CD4-positive, alpha-beta T cell treated with Interferon alpha-2 for 1 hour (primary cell): Measurements from ENCODE around the gene IRF7.

Experiments used
- DNase-seq, 2 donors: peaks; one replicate each; pipeline ENCODE4 v3.0.0-alpha.2; 2020 to 2022

Gene IRF7

GRCh38 chr11:579830-580601 is 35.7 kb downstream of the IRF7 start:
- DNase-seq = no peak

GRCh38 chr11:578276-579035 is 37.3 kb downstream of the IRF7 start:
- DNase-seq = no peak

- DNase-seq = no peak
Measured at GRCh38 chr11:577611-577894, 38.2 kb downstream of the IRF7 start.

- no peak for DNase-seq
Measured at GRCh38 chr11:576811-577610, 38.7 kb downstream of the IRF7 start.

- DNase-seq = peak; percentile 95 to 96
Measured at GRCh38 chr11:575996-576768, 39.6 kb downstream of the IRF7 start, which contains the start of gene PHRF1. Gene PHRF1 (plus strand): TSS chr11:576470. CDS start chr11:581513, 5,043 bp downstream.

- peak in 1 of 2 donors; percentile 18 for DNase-seq
Measured at GRCh38 chr11:575313-575995, 40.3 kb downstream of the IRF7 start.

GRCh38 chr11:574632-575312 is 41.0 kb downstream of the IRF7 start:
- DNase-seq = no peak

GRCh38 chr11:574031-574570 is 41.6 kb downstream of the IRF7 start:
- peak in 1 of 2 donors; percentile 49 for DNase-seq

- no peak for DNase-seq
Measured at GRCh38 chr11:573146-573759, 42.5 kb downstream of the IRF7 start.

GRCh38 chr11:571802-572185 is 44.0 kb downstream of the IRF7 start:
- no peak for DNase-seq

GRCh38 chr11:569158-569885 is 46.4 kb downstream of the IRF7 start:
- no peak for DNase-seq

- DNase-seq = peak; percentile 94 to 97
Measured at GRCh38 chr11:568306-569157, 47.2 kb downstream of the IRF7 start.

- peak in 1 of 2 donors; percentile 31 for DNase-seq
Measured at GRCh38 chr11:567629-568292, 48.0 kb downstream of the IRF7 start.

- peak in 1 of 2 donors; percentile 10 for DNase-seq
Measured at GRCh38 chr11:567011-567628, 48.6 kb downstream of the IRF7 start.

GRCh38 chr11:565921-566509 is 49.7 kb downstream of the IRF7 start:
- no peak for DNase-seq

- DNase-seq = no peak
Measured at GRCh38 chr11:563812-564578, 51.8 kb downstream of the IRF7 start.
